HCT116 (cell line): ENCODE results near the gene CELF1. TPM values are rescaled to one million over a fixed set of nuclear protein-coding genes. Genes with fewer than 3 reads are reported as not detected.

Experiments
- ATAC-seq: fragments of 200-7000 bp; cut with Tn5 transposase; 2 replicates; pipeline ENCODE4 v1.9.1; 2020; ENCODE audit warnings: mild to moderate bottlenecking, moderate library complexity
- BruUV-seq: library from RNA; stranded (reverse); fragments of 400-500 nt; replicated peaks from 2 replicates; lab custom pipeline; 2021; lab: Mats Ljungman, UMichigan
- CTCF ChIA-PET: fragments of 300-600 bp; sonication (Branson Sonifier 250); formaldehyde crosslinking; loops from one replicate; lab custom pipeline; 2021; ENCODE audit warnings: antibody characterized with exemption; lab: Charles Lee
- POLR2A ChIA-PET: fragments of 300-600, 350-600 bp; sonication (Branson Sonifier 250); formaldehyde crosslinking; loops from one replicate; lab custom pipeline; 2021; ENCODE audit warnings: antibody characterized with exemption; lab: Charles Lee
- RAD21 ChIA-PET, 2 experiments: fragments of 300-600 bp; sonication (Branson Sonifier 250); formaldehyde crosslinking; loops; one replicate each; lab custom pipeline; 2023; ENCODE audit warnings: low total read pairs in 2 of 2; ENCODE audit not compliant: uncharacterized antibody in 2 of 2, unreplicated experiment in 2 of 2, low non-redundant PET in 1 of 2; lab: Charles Lee
- DNase-seq: peaks from one replicate; pipeline ENCODE4 v3.0.0-alpha.2; 2010; ENCODE audit warnings: low read depth, low spot score
- H2AFZ ChIP-seq: fragments of 200-600 bp; shearing (Covaris generic), sonication (generic); 2 replicates; pipeline ENCODE4 v1.6.1; 2017; ENCODE audit warnings: low read depth, mixed run types, mixed read lengths, antibody characterized with exemption, low read length; ENCODE audit not compliant: poor library complexity, severe bottlenecking
- H3K27ac ChIP-seq: 2 replicates; pipeline ENCODE4 v1.5.1; 2012; ENCODE audit warnings: low read depth, low read length
- H3K27me3 ChIP-seq: fragments of 200-600 bp; sonication (generic); 2 replicates; pipeline ENCODE4 v1.6.1; 2016; ENCODE audit warnings: mixed run types, low read length, mixed read lengths; ENCODE audit not compliant: insufficient read depth
- H3K36me3 ChIP-seq, 2 experiments: fragments of 200-500 bp in 1 of 2; fragments of 200-600 bp in 1 of 2; sonication (Bioruptor generic) in 1 of 2; sonication (generic) in 1 of 2; 2 replicates each; pipeline versions ENCODE4 v1.5.1 to v1.6.1; 2014 to 2016; ENCODE audit warnings: low read length in 2 of 2, inconsistent platforms in 1 of 2, mixed read lengths in 1 of 2, mixed run types in 1 of 2; ENCODE audit not compliant: insufficient read depth in 2 of 2, control insufficient read depth in 1 of 2
- H3K4me1 ChIP-seq, 2 experiments: fragments of 200-600 bp in 1 of 2; sonication (generic) in 1 of 2; 2 replicates each; pipeline versions ENCODE4 v1.5.1 to v1.6.1; 2012 to 2017; ENCODE audit warnings: low read length in 2 of 2, inconsistent platforms in 1 of 2, mild to moderate bottlenecking in 1 of 2, mixed read lengths in 1 of 2, mixed run types in 1 of 2, moderate library complexity in 1 of 2; ENCODE audit not compliant: insufficient read depth in 2 of 2, control insufficient read depth in 1 of 2
- H3K4me2 ChIP-seq: fragments of 200-600 bp; sonication (generic); 2 replicates; pipeline ENCODE4 v1.6.1; 2017; ENCODE audit warnings: mixed run types, low read length, mixed read lengths
- H3K4me3 ChIP-seq, 2 experiments: fragments of 200-600 bp in 1 of 2; sonication (generic) in 1 of 2; replicated peaks in 1 of 2; 2 replicates each; pipeline ENCODE4 v1.5.1; 2011 to 2016; ENCODE audit warnings: low read length in 2 of 2, control low read depth in 1 of 2, low read depth in 1 of 2, mild to moderate bottlenecking in 1 of 2, mixed read lengths in 1 of 2, mixed run types in 1 of 2
- H3K79me2 ChIP-seq: fragments of 200-600 bp; sonication (generic); 2 replicates; pipeline ENCODE4 v1.6.1; 2017; ENCODE audit warnings: mild to moderate bottlenecking, mixed run types, low read length, moderate library complexity, mixed read lengths; ENCODE audit not compliant: insufficient read depth
- H3K9ac ChIP-seq: fragments of 200-600 bp; sonication (generic); 2 replicates; pipeline ENCODE4 v1.6.1; 2016; ENCODE audit warnings: low read length, mixed read lengths
- H3K9me2 ChIP-seq: fragments of 200-600 bp; sonication (generic), shearing (Covaris generic); 2 replicates; pipeline ENCODE4 v1.6.1; 2017; ENCODE audit warnings: mixed run types, mild to moderate bottlenecking, moderate library complexity; ENCODE audit not compliant: insufficient read depth
- H3K9me3 ChIP-seq, 2 experiments: fragments of 200-500 bp in 1 of 2; fragments of 200-600 bp in 1 of 2; sonication (Bioruptor generic) in 1 of 2; sonication (generic) in 1 of 2; 2 replicates each; pipeline ENCODE4 v1.6.1; 2014 to 2017; ENCODE audit warnings: low read length in 2 of 2, mixed read lengths in 2 of 2, inconsistent platforms in 1 of 2, low read depth in 1 of 2, mild to moderate bottlenecking in 1 of 2, mixed run types in 1 of 2, moderate library complexity in 1 of 2; ENCODE audit not compliant: control insufficient read depth in 1 of 2, insufficient read depth in 1 of 2
- H4K20me1 ChIP-seq: fragments of 200-600 bp; sonication (generic), shearing (Covaris generic); 2 replicates; pipeline ENCODE4 v1.6.1; 2017; ENCODE audit warnings: mixed run types, mild to moderate bottlenecking, moderate library complexity; ENCODE audit not compliant: insufficient read depth
- ATF3 ChIP-seq: IDR thresholded peaks from 2 replicates; pipeline ENCODE4 v1.6.1; 2012
- CEBPB ChIP-seq: IDR thresholded peaks from 2 replicates; pipeline ENCODE4 v1.6.1; 2012; ENCODE audit warnings: low read depth
- CTCF ChIP-seq, 3 experiments: fragments of 200-600 bp in 1 of 3; sonication (generic) in 1 of 3; IDR thresholded peaks in 2 of 3; conservative IDR thresholded peaks in 1 of 3; 2 replicates each; pipeline ENCODE4 v1.5.1; 2012 to 2017; ENCODE audit warnings: low read depth in 2 of 3, low read length in 2 of 3, antibody characterized with exemption in 1 of 3, borderline replicate concordance in 1 of 3, control low read depth in 1 of 3, mild to moderate bottlenecking in 1 of 3, mixed read lengths in 1 of 3, mixed run types in 1 of 3, moderate library complexity in 1 of 3; ENCODE audit not compliant: insufficient read depth in 1 of 3
- ELF1 ChIP-seq: IDR thresholded peaks from 2 replicates; pipeline ENCODE4 v1.6.1; 2012; ENCODE audit warnings: low read depth, borderline replicate concordance
- MAX ChIP-seq: IDR thresholded peaks from 2 replicates; pipeline ENCODE4 v1.6.1; 2012
- REST ChIP-seq: IDR thresholded peaks from 2 replicates; pipeline ENCODE4 v1.6.1; 2012; ENCODE audit warnings: low read depth
- SRF ChIP-seq: IDR thresholded peaks from 2 replicates; pipeline ENCODE4 v1.6.1; 2012; ENCODE audit warnings: low read depth
- ZNF274 ChIP-seq: fragments of 200-500 bp; sonication (Bioruptor generic); IDR thresholded peaks from 2 replicates; pipeline ENCODE4 v1.6.1; 2014; ENCODE audit warnings: mild to moderate bottlenecking, low read depth, low read length, inconsistent platforms
- intact Hi-C: fragments of 100-400 bp; cut with micrococcal nuclease; formaldehyde crosslinking; loops from 2 replicates; pipeline ENCODE4 v1.10.0; 2022
- total RNA-seq: library from RNA; stranded (reverse); gene quantifications from one replicate; pipeline ENCODE4 v1.2.1, GENCODE V29; 2021; ENCODE audit not compliant: unreplicated experiment

The CELF1 gene
- total RNA-seq, 1 experiment from 2014 or later, result 133 TPM

- Histone ChIP-seq H3K9ac (no peak overlapping the region), H3K4me1 (peaks cover 14 to 35% of the 10 kb centered on the region in 2 experiments; a peak in 3 of 4 replicates), H3K27me3 (no peaks in the 10 kb centered on the region)
- RAD21 ChIA-PET, result no interaction called here
- intact Hi-C loops, result no loop called here
- no TSS peak for BruUV-seq
- no peak for TF ChIP-seq REST
- peak in 1 of 3 experiments; percentile 25; a peak in 1 of 6 replicates for TF ChIP-seq CTCF (IDR thresholded peaks at IDR 0.05 in 2 of 3, conservative IDR thresholded peaks at IDR 0.05 in 1 of 3; ENCODE audit: borderline replicate concordance in 1 of 3, insufficient read depth in 1 of 3, low read depth in 2 of 3, low read length in 2 of 3)
- TF ChIP-seq ATF3, result no peak
- no peak for TF ChIP-seq SRF
- TF ChIP-seq MAX, result no peak
- no peak for TF ChIP-seq ZNF274
- TF ChIP-seq ELF1, result no peak
- no peak for TF ChIP-seq CEBPB
- TF ChIP-seq, all 23 proteins: peak for 1
- CTCF ChIA-PET, result interaction anchor here (0.9 to 2.3 kb wide), 3 partner anchors 10 to 14 kb away, joined by 3 to 9 read pairs (median 3); no protein-coding TSS in a partner anchor
- Histone ChIP-seq H2AFZ (no peak overlapping the region), H3K27ac (no peak overlapping the region; the same call in 1 of the 2 replicates), H3K4me3 (no peak overlapping the region), H3K9me3 (no peaks in the 10 kb centered on the region), H3K4me2 (peak overlapping the region; percentile 52), H3K9me2 (no peaks in the 10 kb centered on the region), H4K20me1 (peaks cover 32% of the 10 kb centered on the region; the same call in 1 of the 2 replicates), H3K36me3 (no peaks in the 10 kb centered on the region; a peak in 1 of 4 replicates), H3K79me2 (peaks cover 100% of the 10 kb centered on the region)
- DNase-seq (no peak), ATAC-seq (no peak)
- POLR2A ChIA-PET, result interaction anchor here (1.2 kb wide), 1 partner anchor 12 kb away, joined by 3 read pairs; no protein-coding TSS in a partner anchor
These were observed 13.3 kb downstream of the CELF1 start for GRCh38 chr11:47539681-47540039.
